Thoracic aorta (tissue), 2 donors: ENCODE results near the gene TPPP2. TPM values are rescaled to one million over a fixed set of nuclear protein-coding genes. Genes with fewer than 3 reads are reported as not detected.

ENCODE experiments used
- ATAC-seq: fragments of 150-250 bp; one replicate; pipeline ENCODE4 v1.8.0; 2017; ENCODE audit warnings: low read depth; ENCODE audit not compliant: insufficient number of reproducible peaks, low FRiP score
- DNase-seq: peaks from one replicate; pipeline ENCODE4 v3.0.0-alpha.2; 2020; ENCODE audit warnings: low spot score
- H3K27ac ChIP-seq, 2 donors: fragments of 200-600 bp; sonication (generic); 1 replicate in 1 of 2; 2 replicates in 1 of 2; pipeline ENCODE4 v1.5.1; 2016; ENCODE audit warnings: mild to moderate bottlenecking in 2 of 2, moderate library complexity in 2 of 2
- H3K27me3 ChIP-seq: fragments of 200-600 bp; sonication (generic); replicated peaks from 2 replicates; pipeline ENCODE4 v1.6.0; 2016; ENCODE audit warnings: mild to moderate bottlenecking; ENCODE audit not compliant: insufficient read depth
- H3K36me3 ChIP-seq: fragments of 200-600 bp; sonication (generic); one replicate; pipeline ENCODE4 v1.5.1; 2016
- H3K4me1 ChIP-seq, 2 donors: fragments of 200-600 bp; sonication (generic); 1 replicate in 1 of 2; 2 replicates in 1 of 2; pipeline versions ENCODE4 v1.5.1 to v1.6.0; 2016; ENCODE audit warnings: low read depth in 2 of 2, mild to moderate bottlenecking in 1 of 2; ENCODE audit not compliant: control insufficient read depth in 1 of 2
- H3K4me3 ChIP-seq: fragments of 200-600 bp; sonication (generic); 2 replicates; pipeline ENCODE4 v1.5.1; 2016; ENCODE audit warnings: mild to moderate bottlenecking
- H3K9me3 ChIP-seq: fragments of 200-600 bp; sonication (generic); 2 replicates; pipeline ENCODE4 v1.5.1; 2016
- CTCF ChIP-seq: fragments of 200-600 bp; sonication (generic); IDR thresholded peaks from one replicate; pipeline ENCODE4 v1.5.1; 2019; ENCODE audit warnings: antibody characterized with exemption
- total RNA-seq, 2 donors: library from RNA; depleted of rRNA; stranded (reverse); fragments of >200 nt; gene quantifications; one replicate each; pipeline versions ENCODE4 v1.1.0 to v1.2.3, GENCODE V29; 2016

TPPP2 gene
- total RNA-seq, 2 donors from 2014 or later, result not detected

- Histone ChIP-seq H3K4me1 (no peaks in the 10 kb centered on the region), H3K9me3 (no peaks in the 10 kb centered on the region), H3K36me3 (peaks cover 37% of the 10 kb centered on the region), H3K4me3 (no peak overlapping the region), H3K27me3 (no peaks in the 10 kb centered on the region), H3K27ac (no peak overlapping the region)
- ATAC-seq (no peak), DNase-seq (no peak)
- no peak for TF ChIP-seq CTCF
Measured at GRCh38 chr14:21016413-21017190, 13.4 kb upstream of the TPPP2 start.

- H3K27ac ChIP-seq, result no peak overlapping the region
- ATAC-seq (no peak), DNase-seq (no peak)
- H3K9me3 ChIP-seq, result no peaks in the 10 kb centered on the region
- no peaks in the 10 kb centered on the region for H3K27me3 ChIP-seq
- no peak overlapping the region for H3K4me3 ChIP-seq
- no peak for TF ChIP-seq CTCF
- peaks cover 39% of the 10 kb centered on the region for H3K36me3 ChIP-seq
- H3K4me1 ChIP-seq, result peaks cover 0 to 5% of the 10 kb centered on the region in 2 donors
Measured at GRCh38 chr14:21017528-21018245, 12.3 kb upstream of the TPPP2 start.

GRCh38 chr14:21018286-21018685 is 11.7 kb upstream of the TPPP2 start:
- H3K4me3 ChIP-seq, result no peak overlapping the region
- peaks cover 39% of the 10 kb centered on the region for H3K36me3 ChIP-seq
- no peak for ATAC-seq
- no peak for DNase-seq
- no peak for TF ChIP-seq CTCF
- peaks cover 0 to 11% of the 10 kb centered on the region in 2 donors for H3K4me1 ChIP-seq
- H3K9me3 ChIP-seq, result no peaks in the 10 kb centered on the region
- H3K27me3 ChIP-seq, result no peaks in the 10 kb centered on the region
- H3K27ac ChIP-seq, result no peak overlapping the region

- Histone ChIP-seq H3K36me3 (peaks cover 39% of the 10 kb centered on the region), H3K4me3 (no peak overlapping the region), H3K9me3 (no peaks in the 10 kb centered on the region), H3K27me3 (no peaks in the 10 kb centered on the region), H3K4me1 (peaks cover 0 to 16% of the 10 kb centered on the region in 2 donors), H3K27ac (no peak overlapping the region)
- no peak for DNase-seq
- no peak for ATAC-seq
- TF ChIP-seq CTCF, result no peak
Measured at GRCh38 chr14:21018781-21019180, 11.2 kb upstream of the TPPP2 start.

GRCh38 chr14:21019366-21019765 is 10.7 kb upstream of the TPPP2 start:
- ATAC-seq, result no peak
- DNase-seq, result no peak
- no peaks in the 10 kb centered on the region for H3K9me3 ChIP-seq
- TF ChIP-seq CTCF, result no peak
- no peak overlapping the region for H3K4me3 ChIP-seq
- H3K4me1 ChIP-seq, result peaks cover 0 to 22% of the 10 kb centered on the region in 2 donors
- H3K36me3 ChIP-seq, result peaks cover 39% of the 10 kb centered on the region
- H3K27ac ChIP-seq, result no peak overlapping the region
- no peaks in the 10 kb centered on the region for H3K27me3 ChIP-seq
